ENCODE measurements around the gene COL2A1.

The COL2A1 gene

GRCh38 chr12:48004053-48004941 is at the start of gene COL2A1:
Gene COL2A1 (minus strand): TSS chr12:48004476. CDS start chr12:48004321, 155 bp downstream.
- DNase-seq (ENCODE audit: extremely low spot score): no peak
- ChIA-PET POLR2A (no interaction called here), CTCF (no interaction called here)
- TF ChIP-seq CTCF (IDR thresholded peaks at IDR 0.05; ENCODE audit: control extremely low read depth, extremely low read depth, low read depth, missing control alignments): no peak

- CTCF ChIA-PET: interaction anchor here (0.8 kb wide), 1 partner anchor 9 kb away, joined by 3 read pairs; no protein-coding TSS in a partner anchor
- POLR2A ChIA-PET: interaction anchor here (0.7 kb wide), 1 partner anchor 66 kb away, joined by 5 read pairs; no protein-coding TSS in a partner anchor
- TF ChIP-seq CTCF (IDR thresholded peaks at IDR 0.05; ENCODE audit: control extremely low read depth, extremely low read depth, low read depth, missing control alignments): no peak
- no peak for DNase-seq (ENCODE audit: extremely low spot score)
Measured at GRCh38 chr12:48053883-48054282, 49.6 kb upstream of the COL2A1 start.

GRCh38 chr12:48053122-48053521 is 48.8 kb upstream of the COL2A1 start:
- DNase-seq (ENCODE audit: extremely low spot score): no peak
- POLR2A ChIA-PET: interaction anchor here (0.7 kb wide), 1 partner anchor 65 kb away, joined by 5 read pairs; no protein-coding TSS in a partner anchor
- CTCF ChIA-PET: interaction anchor here (0.8 to 1.7 kb wide), 2 partner anchors 8 to 35 kb away, joined by 3 read pairs; no protein-coding TSS in a partner anchor
- no peak for TF ChIP-seq CTCF (IDR thresholded peaks at IDR 0.05; ENCODE audit: control extremely low read depth, extremely low read depth, low read depth, missing control alignments)

- CTCF ChIA-PET: interaction anchor here (1.3 to 1.5 kb wide), 2 partner anchors 10 to 15 kb away, joined by 3 to 4 read pairs; no protein-coding TSS in a partner anchor
- POLR2A ChIA-PET: no interaction called here
Measured at GRCh38 chr12:48051681-48052080, 47.4 kb upstream of the COL2A1 start.

GRCh38 chr12:48050174-48050573 is 45.9 kb upstream of the COL2A1 start:
- ChIA-PET CTCF (no interaction called here), POLR2A (no interaction called here)
- no peak for DNase-seq (ENCODE audit: extremely low spot score)
- no peak for TF ChIP-seq CTCF (IDR thresholded peaks at IDR 0.05; ENCODE audit: control extremely low read depth, extremely low read depth, low read depth, missing control alignments)

More at GRCh38 chr12:48051681-48052080, 47.4 kb upstream of the COL2A1 start:
- no peak for TF ChIP-seq CTCF (IDR thresholded peaks at IDR 0.05; ENCODE audit: control extremely low read depth, extremely low read depth, low read depth, missing control alignments)
- no peak for DNase-seq (ENCODE audit: extremely low spot score)

GRCh38 chr12:48045965-48046518 is 41.8 kb upstream of the COL2A1 start:
- CTCF ChIA-PET: interaction anchor here (1.4 to 2.0 kb wide), 2 partner anchors 14 to 572 kb away, joined by 3 to 5 read pairs; no protein-coding TSS in a partner anchor

More at GRCh38 chr12:48045965-48046518, 41.8 kb upstream of the COL2A1 start:
- TF ChIP-seq CTCF (IDR thresholded peaks at IDR 0.05; ENCODE audit: control extremely low read depth, extremely low read depth, low read depth, missing control alignments): no peak
- no peak for DNase-seq (ENCODE audit: extremely low spot score)
- POLR2A ChIA-PET: no interaction called here
